Tibial artery (tissue), 4 donors: ENCODE results near the gene ATP5MC2.

Source experiments
- DNase-seq, 2 donors: peaks; one replicate each; pipeline ENCODE4 v3.0.0-alpha.2; 2019
- H3K27ac ChIP-seq, 2 donors: fragments of 200-600 bp; sonication (generic) in 1 of 2; 1 replicate in 1 of 2; 2 replicates in 1 of 2; pipeline ENCODE4 v1.5.1; 2018 to 2019; ENCODE audit warnings: mild to moderate bottlenecking in 1 of 2
- H3K27me3 ChIP-seq, 2 donors: fragments of 200-600 bp; sonication (generic) in 1 of 2; one replicate each; pipeline versions ENCODE4 v1.5.1 to v1.6.0; 2016 to 2019
- H3K36me3 ChIP-seq, 3 donors: fragments of 200-600 bp; sonication (generic) in 2 of 3; one replicate each; pipeline ENCODE4 v1.5.1; 2016 to 2019; ENCODE audit warnings: mild to moderate bottlenecking in 2 of 3
- H3K4me1 ChIP-seq, 4 donors: fragments of 200-600 bp; sonication (generic) in 2 of 4; 1 replicate in 3 of 4; 2 replicates in 1 of 4; pipeline ENCODE4 v1.5.1; 2016 to 2019
- H3K4me3 ChIP-seq, 2 donors: fragments of 200-600 bp; sonication (generic) in 1 of 2; 1 replicate in 1 of 2; 2 replicates in 1 of 2; pipeline ENCODE4 v1.5.1; 2018 to 2019; ENCODE audit warnings: mild to moderate bottlenecking in 2 of 2
- H3K9me3 ChIP-seq, 3 donors: fragments of 200-600 bp; sonication (generic) in 1 of 3; one replicate each; pipeline ENCODE4 v1.5.1; 2016 to 2019
- intact Hi-C: fragments of 100-400 bp; cut with DNase I; formaldehyde crosslinking; loops from one replicate; pipeline ENCODE4 v1.15.0; 2023; ENCODE audit warnings: low total_unique reads
- TF ChIP-seq, protein P1 (sequence below), 2 experiments: fragments of 200-600 bp in 1 of 2; fragments of 450-650 bp in 1 of 2; IDR thresholded peaks; one replicate each; pipeline ENCODE4 v1.5.1; 2017 to 2019; ENCODE audit warnings: antibody characterized with exemption in 2 of 2, mild to moderate bottlenecking in 1 of 2, moderate library complexity in 1 of 2

ATP5MC2 gene

DNA sequence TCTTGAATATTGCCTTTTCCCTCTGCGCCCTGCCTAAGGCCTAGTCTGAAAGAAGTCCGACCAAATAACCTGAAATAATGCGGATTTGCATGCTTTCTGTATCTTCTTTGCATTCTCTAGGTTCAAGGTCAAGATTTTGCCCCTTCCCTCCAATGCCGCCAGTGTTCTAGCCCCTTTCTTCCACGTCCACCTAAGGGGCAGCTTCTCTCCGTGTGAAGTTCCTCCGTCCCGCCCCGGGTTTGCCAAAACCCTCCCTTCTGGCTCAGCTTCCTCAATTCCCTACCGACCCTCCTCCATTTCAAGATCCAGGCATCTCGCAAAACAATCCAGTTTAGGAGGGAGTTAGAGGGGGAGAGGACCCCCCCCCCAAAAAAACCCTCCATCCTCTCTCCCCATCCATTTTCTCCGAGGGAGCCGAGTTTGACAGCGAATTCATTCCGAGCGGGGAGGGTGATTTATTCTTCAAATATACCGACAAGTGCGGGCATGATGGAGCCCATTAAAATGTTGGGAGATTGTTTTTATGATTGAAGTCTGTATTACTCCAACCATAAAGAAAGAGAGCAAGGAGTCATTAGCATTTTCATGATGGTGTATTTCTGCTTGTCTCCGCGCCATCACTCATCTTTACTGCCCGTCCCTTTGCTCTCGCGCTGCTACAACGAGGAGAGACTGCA, 20.9 kb upstream of the ATP5MC2 start:
- intact Hi-C loops, result no loop called here
- H3K4me3 ChIP-seq, result no peak overlapping the region
- peaks cover 0 to 19% (median 8%) of the 10 kb centered on the region in 4 donors for H3K4me1 ChIP-seq
- TF ChIP-seq, protein P1, sequence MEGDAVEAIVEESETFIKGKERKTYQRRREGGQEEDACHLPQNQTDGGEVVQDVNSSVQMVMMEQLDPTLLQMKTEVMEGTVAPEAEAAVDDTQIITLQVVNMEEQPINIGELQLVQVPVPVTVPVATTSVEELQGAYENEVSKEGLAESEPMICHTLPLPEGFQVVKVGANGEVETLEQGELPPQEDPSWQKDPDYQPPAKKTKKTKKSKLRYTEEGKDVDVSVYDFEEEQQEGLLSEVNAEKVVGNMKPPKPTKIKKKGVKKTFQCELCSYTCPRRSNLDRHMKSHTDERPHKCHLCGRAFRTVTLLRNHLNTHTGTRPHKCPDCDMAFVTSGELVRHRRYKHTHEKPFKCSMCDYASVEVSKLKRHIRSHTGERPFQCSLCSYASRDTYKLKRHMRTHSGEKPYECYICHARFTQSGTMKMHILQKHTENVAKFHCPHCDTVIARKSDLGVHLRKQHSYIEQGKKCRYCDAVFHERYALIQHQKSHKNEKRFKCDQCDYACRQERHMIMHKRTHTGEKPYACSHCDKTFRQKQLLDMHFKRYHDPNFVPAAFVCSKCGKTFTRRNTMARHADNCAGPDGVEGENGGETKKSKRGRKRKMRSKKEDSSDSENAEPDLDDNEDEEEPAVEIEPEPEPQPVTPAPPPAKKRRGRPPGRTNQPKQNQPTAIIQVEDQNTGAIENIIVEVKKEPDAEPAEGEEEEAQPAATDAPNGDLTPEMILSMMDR (IDR thresholded peaks at IDR 0.05), result no peak
- H3K36me3 ChIP-seq, result no peaks in the 10 kb centered on the region
- H3K27ac ChIP-seq, result no peak overlapping the region
- no peaks in the 10 kb centered on the region for H3K9me3 ChIP-seq
- DNase-seq, result no peak
- H3K27me3 ChIP-seq, result peaks cover 4 to 75% of the 10 kb centered on the region in 2 donors

- intact Hi-C loops, result no loop called here
- Histone ChIP-seq H3K9me3 (no peaks in the 10 kb centered on the region), H3K27ac (no peak overlapping the region), H3K4me1 (peaks cover 0 to 19% (median 8%) of the 10 kb centered on the region in 4 donors), H3K4me3 (no peak overlapping the region), H3K27me3 (peaks cover 4 to 73% of the 10 kb centered on the region in 2 donors), H3K36me3 (no peaks in the 10 kb centered on the region)
- peak in 1 of 2 donors; percentile 37 for DNase-seq
- TF ChIP-seq, protein P1 (IDR thresholded peaks at IDR 0.05), result no peak
Observed at GRCh38 chr12:53696285-53696654, 20.4 kb upstream of the ATP5MC2 start.

- Histone ChIP-seq H3K4me3 (peak overlapping the region in 1 of 2 donors; percentile 23), H3K36me3 (no peaks in the 10 kb centered on the region), H3K27me3 (peaks cover 4 to 69% of the 10 kb centered on the region in 2 donors), H3K9me3 (no peaks in the 10 kb centered on the region), H3K4me1 (peaks cover 0 to 19% (median 8%) of the 10 kb centered on the region in 4 donors), H3K27ac (no peak overlapping the region)
- peak in 1 of 2 donors; percentile 68 for DNase-seq
- TF ChIP-seq, protein P1 (IDR thresholded peaks at IDR 0.05), result no peak
- intact Hi-C loops, result no loop called here
Observed at GRCh38 chr12:53695152-53696145, 19.6 kb upstream of the ATP5MC2 start.

DNA sequence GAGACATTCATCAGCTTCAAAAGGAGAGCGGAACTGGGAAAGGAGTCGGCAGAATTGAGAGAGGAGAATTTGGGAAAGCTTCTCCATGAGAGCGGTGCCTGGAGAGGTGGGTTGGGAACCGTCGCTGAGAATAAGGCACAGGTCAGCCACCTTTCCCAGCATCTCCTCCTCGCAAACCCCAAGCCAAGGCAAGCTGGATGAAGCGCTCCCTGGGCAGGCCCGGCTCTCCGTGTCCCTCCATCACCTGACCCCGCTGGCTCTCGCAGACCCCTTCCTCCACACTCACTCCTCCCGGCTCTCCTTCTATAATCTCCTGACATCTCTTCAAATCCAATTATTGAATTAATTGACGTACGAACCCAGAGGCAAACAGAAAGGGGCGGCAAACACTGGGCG, 18.9 kb upstream of the ATP5MC2 start:
- no peak for DNase-seq
- Histone ChIP-seq H3K27me3 (peaks cover 4 to 62% of the 10 kb centered on the region in 2 donors), H3K4me1 (peaks cover 0 to 19% (median 8%) of the 10 kb centered on the region in 4 donors), H3K27ac (no peak overlapping the region), H3K4me3 (no peak overlapping the region), H3K9me3 (no peaks in the 10 kb centered on the region), H3K36me3 (no peaks in the 10 kb centered on the region)
- intact Hi-C loops, result no loop called here
- TF ChIP-seq, protein P1 (IDR thresholded peaks at IDR 0.05), result no peak

GRCh38 chr12:53688134-53688533, 12.3 kb upstream of the ATP5MC2 start:
- H3K27ac ChIP-seq, result no peak overlapping the region
- TF ChIP-seq, protein P1 (IDR thresholded peaks at IDR 0.05), result no peak
- intact Hi-C loops, result no loop called here
- H3K4me3 ChIP-seq, result no peak overlapping the region
- DNase-seq, result no peak
- H3K27me3 ChIP-seq, result peaks cover 0 to 4% of the 10 kb centered on the region in 2 donors
- peaks cover 0 to 12% (median 6%) of the 10 kb centered on the region in 4 donors for H3K4me1 ChIP-seq
- no peaks in the 10 kb centered on the region for H3K36me3 ChIP-seq
- H3K9me3 ChIP-seq, result no peaks in the 10 kb centered on the region
